GM18520 (cell line): ENCODE measurements around the gene ZSCAN2.

Experiments
- ATAC-seq: cut with Tn5 transposase; IDR thresholded peaks from one replicate; pipeline ENCODE4 v1.9.1; 2021; ENCODE audit not compliant: unreplicated experiment

ZSCAN2 gene

DNA sequence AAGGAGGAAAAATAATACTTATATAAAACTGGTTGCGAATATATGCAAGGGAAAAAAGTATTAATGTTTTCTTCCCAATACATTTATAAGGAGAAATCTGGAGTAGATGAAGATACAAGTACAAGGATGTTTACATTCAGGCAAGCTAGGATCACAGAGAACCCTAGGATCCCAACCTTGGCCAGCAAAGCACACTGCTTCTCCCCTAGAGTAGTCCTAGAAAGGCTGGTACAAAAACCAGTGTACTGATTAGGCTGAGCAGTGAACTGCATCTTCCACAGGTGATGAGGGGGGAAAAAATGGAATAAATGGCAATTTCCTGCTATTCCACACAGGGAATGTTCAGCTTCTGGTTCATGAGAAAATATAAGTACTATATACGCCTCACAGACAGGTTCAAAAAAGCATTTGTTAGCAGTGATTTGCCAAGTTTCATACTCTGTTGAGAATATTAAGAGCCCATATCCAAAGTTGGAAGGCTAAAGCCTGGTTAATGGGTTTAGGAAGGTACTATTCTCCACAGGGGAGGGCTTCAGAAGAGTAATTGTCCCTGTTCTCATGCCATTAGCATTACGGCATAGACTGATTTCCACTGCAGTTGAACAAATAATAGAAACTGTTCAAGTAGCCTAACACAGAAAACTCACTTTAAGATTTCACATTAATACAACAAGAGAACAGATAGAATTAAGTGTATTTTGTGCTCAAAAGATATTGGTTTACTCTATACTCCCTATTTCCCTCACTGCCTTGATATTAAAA, 67.6 kb downstream of the ZSCAN2 start:
- no peak for ATAC-seq

DNA sequence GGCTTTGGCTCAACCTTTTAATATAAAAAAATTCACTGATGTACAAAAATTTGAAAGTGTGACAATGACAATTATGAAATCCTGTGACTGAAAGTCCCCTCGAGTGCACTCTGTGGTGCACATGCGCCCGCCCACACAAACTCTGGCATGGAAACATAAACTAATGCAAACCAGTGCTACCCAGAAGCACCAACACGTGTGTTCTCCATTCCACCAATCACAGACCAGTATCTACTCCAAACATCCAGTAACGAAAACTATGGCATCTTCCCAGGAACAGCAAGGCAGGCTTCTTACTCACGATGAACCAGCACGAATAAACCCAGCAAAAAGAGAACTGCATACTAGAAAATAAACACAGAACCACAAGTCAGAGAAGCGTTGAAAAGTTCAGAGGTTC, 68.9 kb downstream of the ZSCAN2 start:
- no peak for ATAC-seq

DNA sequence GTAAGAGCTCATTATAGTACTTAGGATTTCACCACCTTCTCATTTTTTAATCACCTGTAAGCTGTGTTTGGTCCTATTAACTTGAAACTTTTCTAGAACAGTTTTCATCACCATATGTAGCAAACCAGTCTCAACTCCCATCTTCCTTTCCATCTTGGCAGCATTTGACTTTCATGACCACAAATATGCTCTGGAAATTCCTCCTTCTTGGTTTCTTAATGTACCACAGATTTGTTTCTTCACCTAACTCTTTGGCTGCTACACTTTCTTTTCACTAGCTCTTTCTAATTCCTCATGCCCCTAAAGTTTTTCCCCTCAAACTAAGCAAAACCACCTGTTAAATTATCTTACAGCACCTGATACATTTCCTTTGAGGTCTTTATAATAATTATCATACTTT, 70.4 kb downstream of the ZSCAN2 start:
- ATAC-seq = no peak
